Lung (tissue), 12 donors: ENCODE results near the gene DST. TPM values are rescaled to one million over a fixed set of nuclear protein-coding genes. Genes with fewer than 3 reads are reported as not detected.

Source experiments
- ATAC-seq: fragments of 200-7000 bp; cut with Tn5 transposase; one replicate; pipeline ENCODE4 v1.9.1; 2020; ENCODE audit warnings: moderate number of reproducible peaks; ENCODE audit not compliant: insufficient read depth, low FRiP score
- DNase-seq, 3 donors: peaks; one replicate each; pipeline ENCODE4 v3.0.0-alpha.2; 2013 to 2017
- H3K27ac ChIP-seq, 2 donors: one replicate each; pipeline ENCODE4 v1.5.1; 2013; ENCODE audit warnings: mild to moderate bottlenecking in 2 of 2, moderate library complexity in 2 of 2, control low read depth in 1 of 2, inconsistent platforms in 1 of 2, low read depth in 1 of 2, low read length in 1 of 2
- H3K27me3 ChIP-seq, 3 donors: one replicate each; pipeline ENCODE4 v1.5.1; 2013; ENCODE audit warnings: low read length in 2 of 3; ENCODE audit not compliant: control insufficient read depth in 3 of 3, insufficient read depth in 3 of 3
- H3K36me3 ChIP-seq, 4 donors: one replicate each; pipeline ENCODE4 v1.5.1; 2013; ENCODE audit warnings: low read length in 4 of 4, mild to moderate bottlenecking in 1 of 4, moderate library complexity in 1 of 4; ENCODE audit not compliant: control insufficient read depth in 4 of 4, insufficient read depth in 4 of 4
- H3K4me1 ChIP-seq, 5 donors: one replicate each; pipeline ENCODE4 v1.5.1; 2013; ENCODE audit warnings: low read length in 5 of 5, mild to moderate bottlenecking in 2 of 5, moderate library complexity in 1 of 5; ENCODE audit not compliant: control insufficient read depth in 5 of 5, insufficient read depth in 5 of 5
- H3K4me3 ChIP-seq: one replicate; pipeline ENCODE4 v1.5.1; 2013; ENCODE audit warnings: mild to moderate bottlenecking, control low read depth, moderate library complexity
- H3K9ac ChIP-seq, 2 donors: one replicate each; pipeline ENCODE4 v1.5.1; 2013; ENCODE audit warnings: low read length in 2 of 2, control low read depth in 1 of 2; ENCODE audit not compliant: insufficient read depth in 1 of 2
- H3K9me3 ChIP-seq, 4 donors: one replicate each; pipeline ENCODE4 v1.5.1; 2013; ENCODE audit warnings: low read length in 3 of 4, mild to moderate bottlenecking in 1 of 4, moderate library complexity in 1 of 4; ENCODE audit not compliant: control insufficient read depth in 4 of 4, insufficient read depth in 3 of 4
- CTCF ChIP-seq: IDR thresholded peaks from 2 replicates; pipeline ENCODE4 v1.5.1; 2012; ENCODE audit warnings: mild to moderate bottlenecking; ENCODE audit errors: control extremely low read depth, extremely low read depth
- WGBS, 2 donors: extraction: QIAGEN DNeasy Blood & Tissue Kit; methylation state at CpG; one replicate each; pipeline ENCODE4 v1.1.7; 2013; 5-methylcytosine and 5-hydroxymethylcytosine counted together
- polyA plus RNA-seq, 2 donors: library from polyadenylated mRNA; stranded (reverse); fragments of 200-250 nt; gene quantifications; one replicate each; pipeline ENCODE4 v1.2.1, GENCODE V29; 2013
- total RNA-seq, 2 donors: library from RNA; depleted of rRNA in 1 of 2; stranded (reverse); fragments of >200 nt in 1 of 2; gene quantifications; one replicate each; pipeline ENCODE4 v1.2.1, GENCODE V29; 2014 to 2021
- donor health status: control.
- donor health status: control.
- donor health status: Bipolar disorder and iron deficiency.
- donor health status: healthy.
- donor health status: DM: yes; HTN: yes; CAD: no.

Gene DST
- total and polyA plus RNA-seq, 4 donors, result 40.7 to 835 (median 201) TPM

DNA sequence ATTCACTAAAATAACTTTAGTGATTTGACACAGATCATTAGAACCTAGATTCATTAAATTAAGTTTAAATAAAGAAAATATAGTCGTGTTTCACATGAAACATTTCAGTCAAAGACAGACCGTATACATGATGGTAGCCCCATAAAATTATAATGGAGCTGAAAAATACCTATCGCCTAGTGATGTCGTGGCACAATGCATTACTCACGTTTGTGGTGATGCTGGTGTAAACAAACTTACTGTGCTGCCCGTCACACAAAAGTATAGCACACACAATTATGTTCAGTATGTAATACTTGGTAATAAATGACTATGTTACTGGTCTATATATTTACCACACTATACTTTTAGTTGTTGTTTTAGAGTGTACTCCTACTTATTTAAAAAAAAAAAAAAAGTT, 17.3 kb downstream of the DST start:
- Histone ChIP-seq H3K4me1 (peaks cover 0 to 3% (median 0%) of the 10 kb centered on the region in 5 donors), H3K27me3 (no peaks in the 10 kb centered on the region), H3K36me3 (peaks cover under 1 to 43% (median 19%) of the 10 kb centered on the region in 4 donors), H3K27ac (no peak overlapping the region), H3K9ac (no peak overlapping the region), H3K4me3 (no peak overlapping the region), H3K9me3 (no peaks in the 10 kb centered on the region)
- 92 to 96% methylated on average over 6 of the region's 6 CpGs for WGBS, 2 donors
- TF ChIP-seq CTCF, result no peak
- DNase-seq (no peak), ATAC-seq (no peak)

- Histone ChIP-seq H3K4me1 (peaks cover 0 to 3% (median 0%) of the 10 kb centered on the region in 5 donors), H3K4me3 (no peak overlapping the region), H3K27ac (no peak overlapping the region), H3K9me3 (no peaks in the 10 kb centered on the region), H3K9ac (no peak overlapping the region), H3K36me3 (peaks cover 4 to 43% (median 21%) of the 10 kb centered on the region in 4 donors), H3K27me3 (no peaks in the 10 kb centered on the region)
- 73 to 86% methylated on average over 1 of the region's 1 CpG for WGBS, 2 donors
- ATAC-seq, result no peak
- TF ChIP-seq CTCF, result no peak
- no peak for DNase-seq
Measured at GRCh38 chr6:56624728-56625069, 18.0 kb downstream of the DST start.

DNA sequence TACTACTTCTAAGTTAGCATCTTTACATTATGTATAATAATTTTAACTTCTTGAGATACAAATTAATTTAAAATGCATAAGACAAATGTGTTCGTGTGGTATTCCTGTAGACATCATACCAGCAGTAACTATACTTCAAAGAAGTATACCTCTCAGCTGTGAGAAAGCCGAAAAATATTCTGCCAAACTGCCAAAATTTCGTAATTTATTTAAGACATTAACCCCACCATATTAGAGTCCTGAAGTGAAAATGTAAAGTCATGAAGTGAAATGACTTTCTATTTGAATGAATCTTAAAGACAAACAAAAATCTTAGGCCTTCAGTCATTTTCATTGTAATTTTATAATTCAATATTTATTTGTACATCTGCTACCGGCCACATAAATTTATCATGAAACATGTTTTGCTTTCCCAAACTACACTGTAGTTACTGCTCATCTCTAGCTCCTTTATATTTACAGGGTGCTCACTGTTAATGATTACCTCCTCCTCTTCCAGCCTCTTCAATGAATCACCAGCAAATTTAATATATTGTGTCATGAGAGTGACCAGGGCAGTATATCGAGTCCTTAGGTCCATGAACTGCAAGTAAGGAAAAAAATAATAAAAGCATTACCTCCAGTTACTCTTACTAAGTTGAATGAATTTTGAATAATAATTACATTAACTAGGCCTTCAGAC, 18.5 kb downstream of the DST start:
- 79 to 94% methylated on average over 5 of the region's 5 CpGs for WGBS, 2 donors
- H3K27ac ChIP-seq, result no peak overlapping the region
- TF ChIP-seq CTCF, result no peak
- ATAC-seq, result no peak
- H3K36me3 ChIP-seq, result peaks cover 5 to 46% (median 23%) of the 10 kb centered on the region in 4 donors
- DNase-seq, result no peak
- H3K9me3 ChIP-seq, result no peaks in the 10 kb centered on the region
- peaks cover 0 to 3% (median 0%) of the 10 kb centered on the region in 5 donors for H3K4me1 ChIP-seq
- H3K4me3 ChIP-seq, result no peak overlapping the region
- no peak overlapping the region for H3K9ac ChIP-seq
- H3K27me3 ChIP-seq, result no peaks in the 10 kb centered on the region
